GM19324 (cell line): ENCODE data around the gene STARD5.
"Not testable (repeated sequence)": the region's sequence is repeated elsewhere in the genome, so short reads cannot be mapped to it uniquely, and the experiment has no call there.

Experiments used
- ATAC-seq: cut with Tn5 transposase; IDR thresholded peaks from one replicate; pipeline ENCODE4 v1.9.1; 2021; ENCODE audit warnings: mild to moderate bottlenecking, moderate library complexity; ENCODE audit not compliant: unreplicated experiment, low FRiP score

Gene STARD5

DNA sequence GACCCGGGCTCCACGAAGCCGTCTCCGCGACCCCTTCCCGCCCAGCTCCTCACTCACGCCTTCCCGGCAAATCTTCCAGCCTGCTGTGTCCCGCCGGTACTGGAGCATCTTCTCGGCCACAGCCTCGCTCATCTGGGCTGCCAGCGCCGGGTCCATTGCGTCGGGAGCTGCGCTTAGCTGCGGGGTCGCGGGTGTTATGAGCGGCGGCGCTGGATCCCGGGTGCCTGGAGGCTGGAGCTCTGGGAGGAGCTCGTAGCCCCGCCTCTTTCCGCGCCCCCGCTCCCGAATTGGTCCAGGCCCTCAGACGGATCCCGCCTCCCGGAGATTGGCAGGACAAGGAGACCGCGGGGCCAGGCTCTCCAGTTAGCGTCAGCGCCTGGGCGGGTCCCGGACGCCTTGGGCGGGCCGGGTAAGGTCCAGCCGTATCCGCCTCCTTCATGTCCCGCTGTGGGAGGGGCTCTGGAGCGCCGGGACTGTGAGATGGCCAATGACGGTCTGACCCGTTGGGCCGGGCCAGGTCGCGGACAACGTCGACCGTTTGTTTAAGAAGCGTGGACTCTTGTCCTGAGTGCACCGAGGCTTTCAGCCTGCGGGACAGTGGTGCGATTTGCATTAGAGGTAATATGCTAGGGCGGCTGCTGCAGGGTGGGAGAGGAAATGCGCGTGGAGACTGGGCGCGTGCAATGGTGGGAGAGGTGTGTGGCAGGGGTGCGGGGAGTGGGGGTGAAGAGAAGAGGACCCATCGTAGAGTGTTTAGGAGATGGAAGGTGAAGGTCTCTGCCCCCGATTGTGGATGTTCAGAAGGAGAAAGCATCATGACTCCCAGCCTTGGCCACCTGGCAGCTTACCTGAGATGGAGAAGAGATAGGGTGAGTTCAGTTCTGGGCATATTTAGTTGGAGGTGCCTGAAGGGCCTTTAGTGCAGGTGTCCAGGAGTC is at the start of gene STARD5:
STARD5 (minus strand) TSS at position 198 of the 938 bp plus-strand sequence; CDS start at position 156, 42 bp downstream.
- peak; percentile 100 for ATAC-seq

DNA sequence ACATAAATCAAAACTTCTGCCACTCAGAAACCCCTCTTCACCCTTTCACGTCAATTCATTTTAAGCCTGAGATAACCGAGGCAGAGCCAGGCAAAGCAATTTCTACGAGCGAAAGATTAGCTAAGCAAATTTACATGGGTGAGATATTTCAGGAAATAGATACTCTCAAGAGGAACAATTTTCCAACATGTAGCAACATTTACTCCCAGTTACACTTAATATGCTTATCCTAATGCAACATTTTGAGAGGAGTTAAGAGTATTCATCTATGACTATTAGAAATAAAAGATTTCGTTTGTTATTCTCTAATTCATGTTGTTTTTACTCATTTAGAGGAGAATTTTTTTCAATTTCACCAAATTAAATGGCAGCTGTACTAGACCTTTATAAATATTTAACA is 49.2 kb upstream of the STARD5 start:
- no peak for ATAC-seq

- ATAC-seq, result no peak
Measured at GRCh38 chr15:81372575-81372974, 48.6 kb upstream of the STARD5 start.

- ATAC-seq, result no peak
Measured at GRCh38 chr15:81363718-81364500, 40.0 kb upstream of the STARD5 start.

GRCh38 chr15:81363276-81363675 is 39.3 kb upstream of the STARD5 start:
- no peak for ATAC-seq

DNA sequence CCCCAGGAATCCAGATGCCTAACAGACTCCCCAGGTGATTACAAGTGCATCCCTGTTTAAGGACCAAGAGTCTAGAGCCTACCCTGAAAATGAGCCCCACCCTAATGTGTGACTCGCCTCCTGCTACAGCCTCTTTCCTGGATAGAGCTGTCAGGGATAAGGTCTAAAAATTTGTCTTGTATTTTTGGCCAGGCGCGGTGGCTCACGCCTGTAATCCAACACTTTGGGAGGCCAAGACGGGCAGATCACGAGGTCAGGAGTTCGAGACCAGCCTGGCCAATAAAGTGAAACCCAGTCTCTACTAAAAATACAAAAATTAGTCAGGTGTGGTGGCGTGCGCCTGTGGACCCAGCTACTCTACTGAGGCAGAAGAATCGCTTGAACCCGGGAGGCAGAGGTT is 38.8 kb upstream of the STARD5 start:
- ATAC-seq, result no peak

DNA sequence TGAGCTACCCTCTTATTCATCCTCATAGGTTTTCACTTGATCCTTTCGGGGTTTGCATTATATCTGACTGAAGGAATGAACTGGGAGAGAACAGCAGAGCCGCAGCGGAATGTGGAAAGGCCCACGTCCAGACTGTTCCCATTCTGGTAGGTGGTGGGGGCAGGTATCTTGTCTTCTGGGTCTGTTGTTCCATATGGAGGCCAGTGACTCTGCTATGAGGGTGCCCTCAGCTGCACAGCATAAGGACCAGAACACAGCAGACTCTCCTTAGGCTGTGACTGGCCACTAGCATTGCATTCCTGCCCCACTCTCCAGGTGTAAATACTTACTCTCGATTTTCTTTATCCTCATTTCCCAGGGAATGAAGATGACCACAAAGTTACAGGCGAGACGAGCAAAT is 38.0 kb upstream of the STARD5 start:
- ATAC-seq, result no peak

DNA sequence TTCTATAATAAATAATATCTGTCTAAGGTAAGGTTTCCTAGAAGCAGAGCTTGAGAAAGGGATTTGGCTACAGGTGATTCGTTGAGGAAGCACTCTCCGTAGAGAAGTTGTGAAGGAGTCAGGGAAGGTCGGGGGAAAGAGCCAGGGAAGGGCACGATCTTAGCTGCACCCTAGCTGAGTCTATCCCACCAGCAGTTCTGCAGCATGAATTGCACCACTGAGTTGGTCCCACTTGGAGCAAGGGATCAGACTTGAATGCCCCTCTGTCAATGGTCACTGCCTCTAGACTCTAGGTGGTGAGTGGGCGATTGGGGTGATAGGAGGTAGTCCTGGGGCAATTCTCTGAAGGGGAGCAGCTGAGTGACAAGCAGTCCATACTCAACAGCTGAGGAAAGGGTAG is 36.5 kb upstream of the STARD5 start:
- ATAC-seq, result no peak

DNA sequence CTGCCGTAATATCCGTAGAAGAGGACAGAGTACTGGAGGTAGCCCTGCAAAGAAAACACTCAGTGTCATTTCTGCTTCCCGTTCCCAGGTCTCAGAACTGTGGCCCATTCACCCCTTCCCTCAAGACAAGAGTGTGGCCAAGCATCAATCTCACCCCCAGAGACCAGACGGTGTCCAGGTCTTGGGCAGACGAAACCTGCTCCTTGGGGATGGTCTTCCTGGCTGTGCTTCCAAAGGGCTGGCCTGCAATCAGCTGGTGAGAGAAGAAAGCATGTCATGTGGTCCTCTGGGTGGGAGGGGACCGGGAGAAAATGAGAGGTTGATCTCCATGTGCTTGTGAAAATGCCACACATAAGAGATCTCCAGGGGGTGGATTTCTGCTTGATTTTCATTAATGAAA is 34.3 kb upstream of the STARD5 start:
- ATAC-seq, result no peak

GRCh38 chr15:81357180-81357686 is 33.3 kb upstream of the STARD5 start:
- no peak for ATAC-seq

- no peak for ATAC-seq
Measured at GRCh38 chr15:81356252-81356651, 32.3 kb upstream of the STARD5 start.

GRCh38 chr15:81351651-81352050 is 27.7 kb upstream of the STARD5 start:
- ATAC-seq, result no peak

DNA sequence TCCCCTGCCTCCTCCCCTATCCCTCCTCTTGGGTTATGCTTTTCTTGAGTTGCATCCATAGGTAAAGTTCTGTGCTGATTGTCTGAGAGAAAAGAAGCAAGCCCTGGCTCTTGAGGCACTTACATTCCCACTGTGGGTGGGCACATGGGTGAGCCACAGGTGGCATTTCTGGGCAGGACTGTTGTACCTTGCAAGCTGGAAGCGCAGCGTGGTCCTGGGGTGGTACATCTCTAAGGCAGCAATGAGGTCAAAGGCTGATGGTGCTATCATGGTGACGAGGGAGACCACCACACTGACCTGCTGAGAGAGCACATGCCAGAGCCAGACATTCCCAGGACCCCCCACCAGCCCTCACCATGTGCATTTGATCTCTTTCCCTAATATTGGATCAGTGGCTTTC is 25.3 kb upstream of the STARD5 start:
- ATAC-seq, result no peak

GRCh38 chr15:81348691-81349090 is 24.8 kb upstream of the STARD5 start:
- ATAC-seq, result not testable (repeated sequence)

DNA sequence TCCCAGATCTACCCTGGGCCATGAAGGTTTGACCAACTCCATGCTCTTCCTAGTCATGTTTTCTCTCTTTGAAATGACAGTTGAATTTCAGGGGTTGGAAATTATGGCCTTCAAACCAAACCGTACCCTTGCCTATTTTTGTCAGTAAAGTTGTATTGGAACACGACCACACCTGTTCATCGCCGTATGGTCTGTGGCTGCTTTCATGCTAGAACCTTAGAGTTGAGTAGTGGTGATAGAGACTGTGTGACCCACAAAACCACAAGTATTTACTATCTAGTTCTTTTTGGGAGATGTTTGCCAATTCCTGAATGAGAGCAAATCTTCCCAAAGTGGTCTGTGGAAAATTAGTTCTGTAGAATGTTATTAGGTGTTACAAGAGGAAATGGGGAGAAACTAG is 24.0 kb upstream of the STARD5 start:
- ATAC-seq, result no peak

- ATAC-seq, result no peak
Measured at GRCh38 chr15:81346611-81347010, 22.7 kb upstream of the STARD5 start.

DNA sequence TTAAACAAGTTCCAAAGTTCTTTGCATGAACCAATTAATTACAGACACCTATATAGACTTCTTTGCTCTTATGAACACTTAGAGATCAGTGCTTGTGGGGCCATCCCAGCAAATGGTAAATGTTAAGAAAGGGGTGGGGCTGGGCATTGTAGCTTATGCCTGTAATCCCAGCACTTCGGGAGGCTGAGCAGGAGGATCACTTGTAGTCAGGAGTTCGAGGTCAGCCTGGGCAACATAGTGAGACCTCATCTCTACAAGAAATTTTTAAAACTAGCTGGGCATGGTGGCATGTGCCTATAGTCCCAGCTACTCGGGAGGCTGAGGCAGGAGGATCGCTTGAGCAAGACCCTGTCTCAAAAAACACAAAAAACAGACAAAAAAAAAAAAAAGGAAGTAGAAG is 19.4 kb upstream of the STARD5 start:
- ATAC-seq, result no peak

DNA sequence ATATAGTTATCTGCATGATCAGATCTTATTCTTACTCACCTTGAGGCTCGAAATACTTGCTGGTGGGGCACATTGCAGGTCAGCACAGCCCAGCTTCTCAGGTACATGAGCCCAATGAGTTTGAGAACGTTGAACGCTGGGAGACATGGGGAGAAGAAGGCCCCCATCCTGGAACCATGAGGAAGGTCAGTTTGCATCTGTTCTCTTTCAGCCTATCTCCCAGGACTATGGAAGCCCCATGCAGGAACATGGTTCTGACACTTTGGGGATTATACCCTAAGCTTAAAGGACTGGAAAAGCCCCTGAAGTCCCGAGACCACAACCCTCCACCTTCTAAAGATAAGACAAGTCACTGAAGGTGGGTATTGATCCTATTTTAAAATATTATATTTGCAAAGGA is 17.4 kb upstream of the STARD5 start:
- ATAC-seq, result no peak

DNA sequence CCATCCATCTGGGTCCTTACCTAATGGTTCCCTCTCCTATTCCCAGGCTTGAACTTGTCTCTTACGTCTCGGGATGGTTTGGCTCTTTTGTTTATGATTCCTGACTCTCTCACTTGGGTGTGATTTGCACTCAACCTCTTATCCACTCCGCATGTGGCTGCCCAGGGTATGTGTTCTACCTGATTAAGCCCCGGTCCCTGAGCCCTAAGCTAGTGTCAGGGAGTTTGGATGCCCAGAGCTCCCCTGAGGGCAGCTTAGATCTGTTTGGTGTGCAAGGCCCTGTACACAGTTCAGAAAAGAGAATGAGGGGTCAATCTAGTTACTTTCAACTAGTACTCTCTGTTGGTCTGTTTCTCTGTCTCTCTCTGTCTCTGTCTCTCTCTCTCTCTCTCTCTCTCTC is 15.9 kb upstream of the STARD5 start:
- ATAC-seq, result no peak

DNA sequence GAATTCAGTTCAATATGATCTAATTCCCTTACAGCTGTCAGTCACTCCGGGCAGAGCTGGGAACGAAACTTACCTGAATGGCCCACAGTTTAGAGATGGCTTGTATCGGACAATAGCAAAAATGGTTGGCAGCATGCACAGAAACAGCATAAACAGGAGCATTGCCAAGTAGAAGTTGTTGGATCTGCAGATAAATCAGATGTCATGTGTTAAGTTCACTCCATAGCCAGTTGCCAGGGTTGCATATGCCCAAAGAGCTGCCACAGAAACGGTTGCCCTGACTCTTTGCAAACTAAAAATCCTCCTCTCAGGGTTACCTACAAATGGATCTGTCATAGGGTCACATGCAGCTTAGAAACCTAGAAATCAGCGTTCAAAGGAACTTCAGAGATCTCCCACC is 15.4 kb upstream of the STARD5 start:
- no peak for ATAC-seq
